Hepatocyte (in vitro differentiated cells): ENCODE results near the gene AUTS2. TPM values are rescaled to one million over a fixed set of nuclear protein-coding genes. Genes with fewer than 3 reads are reported as not detected.

Source experiments
- DNase-seq: peaks from one replicate; pipeline ENCODE4 v3.0.0-alpha.2; 2016; ENCODE audit warnings: low spot score
- H2AFZ ChIP-seq: fragments of 200-600 bp; sonication (generic); 2 replicates; pipeline ENCODE4 v1.6.0; 2016; ENCODE audit warnings: antibody characterized with exemption, mild to moderate bottlenecking
- H3K27ac ChIP-seq: fragments of 200-600 bp; sonication (generic); 2 replicates; pipeline ENCODE4 v1.5.1; 2016; ENCODE audit warnings: mild to moderate bottlenecking
- H3K27me3 ChIP-seq: fragments of 200-600 bp; sonication (generic); 2 replicates; pipeline ENCODE4 v1.6.1; 2016
- H3K36me3 ChIP-seq: fragments of 200-600 bp; sonication (generic); replicated peaks from 2 replicates; pipeline ENCODE4 v1.5.1; 2016; ENCODE audit warnings: low read depth; ENCODE audit not compliant: insufficient read depth
- H3K4me1 ChIP-seq: fragments of 200-600 bp; sonication (generic); 2 replicates; pipeline ENCODE4 v1.5.1; 2016; ENCODE audit warnings: mild to moderate bottlenecking, moderate library complexity; ENCODE audit not compliant: insufficient read depth
- H3K4me2 ChIP-seq: fragments of 200-600 bp; sonication (generic); 2 replicates; pipeline ENCODE4 v1.6.0; 2016
- H3K4me3 ChIP-seq: fragments of 200-600 bp; sonication (generic); 2 replicates; pipeline ENCODE4 v1.5.1; 2016; ENCODE audit warnings: mild to moderate bottlenecking
- H3K79me2 ChIP-seq: fragments of 200-600 bp; sonication (generic); 2 replicates; pipeline ENCODE4 v1.6.0; 2017; ENCODE audit warnings: mild to moderate bottlenecking
- H3K9me2 ChIP-seq: fragments of 200-600 bp; sonication (generic); replicated peaks from 2 replicates; pipeline ENCODE4 v1.6.0; 2017; ENCODE audit warnings: mild to moderate bottlenecking; ENCODE audit not compliant: insufficient read depth
- H3K9me3 ChIP-seq: fragments of 200-600 bp; sonication (generic); 2 replicates; pipeline ENCODE4 v1.5.1; 2016; ENCODE audit warnings: low read depth, mild to moderate bottlenecking
- H4K20me1 ChIP-seq: fragments of 200-600 bp; sonication (generic); 2 replicates; pipeline ENCODE4 v1.6.0; 2016; ENCODE audit warnings: mild to moderate bottlenecking; ENCODE audit not compliant: insufficient read depth, poor library complexity, severe bottlenecking
- CTCF ChIP-seq: fragments of 200-600 bp; sonication (generic); IDR thresholded peaks from 2 replicates; pipeline ENCODE4 v1.5.1; 2016; ENCODE audit warnings: antibody characterized with exemption, mild to moderate bottlenecking; ENCODE audit not compliant: poor library complexity
- EZH2 ChIP-seq: fragments of 200-600 bp; sonication (generic); IDR thresholded peaks from 2 replicates; pipeline ENCODE4 v1.6.1; 2016; ENCODE audit warnings: antibody characterized with exemption, mild to moderate bottlenecking, borderline replicate concordance
- EZH2phosphoT487 ChIP-seq: fragments of 200-600 bp; sonication (generic); IDR thresholded peaks from one replicate; pipeline ENCODE4 v1.6.1; 2018; ENCODE audit warnings: antibody characterized with exemption, mild to moderate bottlenecking, low read depth, moderate library complexity; ENCODE audit not compliant: unreplicated experiment, severe bottlenecking
- WGBS: methylation state at CpG from one replicate; pipeline ENCODE4 v1.1.6; 2016; ENCODE audit warnings: low lambda C conversion rate; ENCODE audit errors: missing lambda C conversion rate; 5-methylcytosine and 5-hydroxymethylcytosine counted together
- polyA plus RNA-seq: library from polyadenylated mRNA; unstranded; fragments of >200 nt; fragmentation: Nextera tagmentation; extraction: Ambion mirVana; gene quantifications from 2 replicates; pipeline ENCODE4 v1.2.1, GENCODE V29; 2016
- total RNA-seq: library from RNA; depleted of rRNA; stranded (reverse); fragments of >200 nt; gene quantifications from 2 replicates; pipeline ENCODE4 v1.2.3, GENCODE V29; 2014

AUTS2 gene
- total and polyA plus RNA-seq, 2 experiments from 2014 or later: 34.4 to 40.9 TPM

- Histone ChIP-seq H3K4me3 (no peak overlapping the region), H3K27me3 (no peaks in the 10 kb centered on the region), H3K9me2 (no peaks in the 10 kb centered on the region), H3K4me1 (no peaks in the 10 kb centered on the region), H3K9me3 (no peaks in the 10 kb centered on the region), H3K79me2 (no peaks in the 10 kb centered on the region), H4K20me1 (no peaks in the 10 kb centered on the region), H2AFZ (no peak overlapping the region), H3K36me3 (no peaks in the 10 kb centered on the region), H3K27ac (no peak overlapping the region), H3K4me2 (no peak overlapping the region)
- 84% methylated on average over 9 of the region's 9 CpGs for whole genome bisulfite sequencing
- DNase-seq: no peak
- TF ChIP-seq CTCF: no peak
- TF ChIP-seq EZH2: no peak
- no peak for TF ChIP-seq EZH2phosphoT487
Measured at GRCh38 chr7:70294211-70294911, 696.1 kb downstream of the AUTS2 start.

- Histone ChIP-seq H3K9me3 (no peaks in the 10 kb centered on the region), H2AFZ (no peak overlapping the region), H3K4me1 (no peaks in the 10 kb centered on the region), H3K79me2 (no peaks in the 10 kb centered on the region), H3K27me3 (no peaks in the 10 kb centered on the region), H4K20me1 (no peaks in the 10 kb centered on the region), H3K4me3 (no peak overlapping the region), H3K4me2 (no peak overlapping the region), H3K9me2 (no peaks in the 10 kb centered on the region), H3K27ac (no peak overlapping the region), H3K36me3 (no peaks in the 10 kb centered on the region)
- DNase-seq: no peak
- WGBS: 73% methylated on average over 6 of the region's 6 CpGs
- TF ChIP-seq CTCF (no peak), EZH2phosphoT487 (no peak), EZH2 (no peak)
Measured at GRCh38 chr7:70298780-70299471, 700.7 kb downstream of the AUTS2 start.

DNA sequence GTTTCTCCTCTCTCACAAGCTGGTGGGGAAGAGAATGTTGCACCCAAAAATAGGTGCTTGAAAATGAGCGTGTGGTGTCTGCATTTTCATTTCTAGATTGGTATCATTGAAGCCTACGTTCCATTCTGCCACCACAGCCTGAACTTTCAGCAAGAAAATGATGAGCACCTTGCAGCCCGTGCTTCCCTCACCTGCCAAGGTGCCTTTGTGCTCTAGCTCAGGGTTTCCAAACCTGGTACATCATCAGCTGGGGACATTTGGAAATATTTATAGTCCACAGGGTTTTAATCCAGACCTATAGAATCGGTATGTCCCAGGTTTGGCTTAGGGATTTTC is 701.2 kb downstream of the AUTS2 start:
- TF ChIP-seq CTCF: no peak
- TF ChIP-seq EZH2: no peak
- no peak for TF ChIP-seq EZH2phosphoT487
- Histone ChIP-seq H3K4me1 (no peaks in the 10 kb centered on the region), H2AFZ (no peak overlapping the region), H3K79me2 (no peaks in the 10 kb centered on the region), H3K9me2 (no peaks in the 10 kb centered on the region), H3K27me3 (no peaks in the 10 kb centered on the region), H4K20me1 (no peaks in the 10 kb centered on the region), H3K36me3 (no peaks in the 10 kb centered on the region), H3K4me3 (no peak overlapping the region), H3K4me2 (no peak overlapping the region), H3K9me3 (no peaks in the 10 kb centered on the region), H3K27ac (no peak overlapping the region)
- DNase-seq: no peak
- 92% methylated on average over 4 of the region's 4 CpGs for WGBS
